ENCODE data around the gene WDR20.

- TF ChIP-seq EZH2 (IDR thresholded peaks at IDR 0.05; ENCODE audit: insufficient read depth, poor library complexity, severe bottlenecking) (no peak), EZH2phosphoT487 (IDR thresholded peaks at IDR 0.05; ENCODE audit: insufficient read depth, low read depth) (no peak)
These were observed 110.3 kb downstream of the WDR20 start for GRCh38 chr14:102249981-102250380.

All from GM23248 (cell line).